NCI-H1417 (cell line): Measurements from ENCODE around the gene CABP7.
A peak's percentile ranks its signal among the peaks of the same experiment; 100 is the strongest.
"Not testable (repeated sequence)": the region's sequence is repeated elsewhere in the genome, so short reads cannot be mapped to it uniquely, and the experiment has no call there.

Source experiments
- DNase-seq, 3 experiments: peaks; one replicate each; lab custom pipeline; 2025; lab: John Stamatoyannopoulos, UW

The CABP7 gene

GRCh38 chr22:29748248-29748893 lies 28.6 kb downstream of the CABP7 start:
- no peak for DNase-seq

- DNase-seq = no peak
Observed at GRCh38 chr22:29750029-29750428, 30.2 kb downstream of the CABP7 start.

GRCh38 chr22:29750559-29751538 lies 31.0 kb downstream of the CABP7 start:
- DNase-seq = no peak

- DNase-seq = no peak
Observed at GRCh38 chr22:29751669-29752068, 31.9 kb downstream of the CABP7 start.

GRCh38 chr22:29753808-29754657 lies 34.2 kb downstream of the CABP7 start:
- no peak for DNase-seq

- not testable (repeated sequence) for DNase-seq
Observed at GRCh38 chr22:29754658-29755395, 35.0 kb downstream of the CABP7 start.

- DNase-seq = peak in 2 of 3 experiments; percentile 51 to 77
Observed at GRCh38 chr22:29755889-29756288, 36.1 kb downstream of the CABP7 start.

GRCh38 chr22:29756341-29756740 lies 36.5 kb downstream of the CABP7 start:
- no peak for DNase-seq

GRCh38 chr22:29757096-29757495 lies 37.3 kb downstream of the CABP7 start:
- DNase-seq = no peak

- no peak for DNase-seq
Observed at GRCh38 chr22:29758068-29758622, 38.3 kb downstream of the CABP7 start.

GRCh38 chr22:29758959-29759358 lies 39.2 kb downstream of the CABP7 start:
- DNase-seq = no peak

- DNase-seq = peak in 2 of 3 experiments; percentile 13 to 75
Observed at GRCh38 chr22:29762263-29762662, 42.5 kb downstream of the CABP7 start.

- peak in 2 of 3 experiments; percentile 17 to 52 for DNase-seq
Observed at GRCh38 chr22:29765905-29766631, 46.3 kb downstream of the CABP7 start.

GRCh38 chr22:29766632-29767170 lies 46.9 kb downstream of the CABP7 start, which contains the start of gene ZMAT5:
TSS of gene ZMAT5 (minus strand) at chr22:29767007. CDS start at chr22:29748544, 18,463 bp downstream.
- DNase-seq = peak; percentile 87 to 97 (median 90)

- DNase-seq = peak; percentile 86 to 96 (median 86)
Observed at GRCh38 chr22:29767171-29768051, 47.6 kb downstream of the CABP7 start, which contains the start of gene UQCR10. TSS of gene UQCR10 (plus strand) at chr22:29767369. CDS start at chr22:29767399, 30 bp downstream.

GRCh38 chr22:29768052-29768693 lies 48.4 kb downstream of the CABP7 start:
- DNase-seq = no peak

- peak in 1 of 3 experiments; percentile 2 for DNase-seq
Observed at GRCh38 chr22:29769723-29770321, 50.0 kb downstream of the CABP7 start.

GRCh38 chr22:29772170-29772641 lies 52.4 kb downstream of the CABP7 start:
- DNase-seq = no peak
